Liver (tissue), 9 donors: ENCODE data around the gene CBX4. TPM values are rescaled to one million over a fixed set of nuclear protein-coding genes. Genes with fewer than 3 reads are reported as not detected.
A peak's percentile ranks its signal among the peaks of the same experiment; 100 is the strongest.

Source experiments
- DNase-seq: peaks from one replicate; pipeline ENCODE4 v3.0.0-alpha.2; 2017; ENCODE audit warnings: low spot score
- H3K27ac ChIP-seq, 2 donors: one replicate each; pipeline ENCODE4 v1.7.0; 2013; ENCODE audit warnings: inconsistent platforms in 2 of 2, low read length in 2 of 2, control low read depth in 1 of 2, low read depth in 1 of 2, mild to moderate bottlenecking in 1 of 2
- H3K27me3 ChIP-seq, 4 donors: one replicate each; pipeline versions ENCODE4 v1.6.1 to v1.7.0; 2013; ENCODE audit warnings: low read length in 3 of 4, inconsistent platforms in 1 of 4, mild to moderate bottlenecking in 1 of 4, moderate library complexity in 1 of 4; ENCODE audit not compliant: control insufficient read depth in 4 of 4, insufficient read depth in 4 of 4
- H3K36me3 ChIP-seq, 4 donors: one replicate each; pipeline versions ENCODE4 v1.6.1 to v1.7.0; 2013; ENCODE audit warnings: low read length in 3 of 4, mild to moderate bottlenecking in 3 of 4, low read depth in 1 of 4, moderate library complexity in 1 of 4; ENCODE audit not compliant: control insufficient read depth in 4 of 4, insufficient read depth in 3 of 4
- H3K4me1 ChIP-seq, 4 donors: one replicate each; pipeline versions ENCODE4 v1.6.1 to v1.7.0; 2013; ENCODE audit warnings: low read length in 3 of 4, mild to moderate bottlenecking in 3 of 4, moderate library complexity in 1 of 4; ENCODE audit not compliant: control insufficient read depth in 4 of 4, insufficient read depth in 4 of 4
- H3K4me3 ChIP-seq, 3 donors: one replicate each; pipeline versions ENCODE4 v1.6.1 to v1.7.0; 2013; ENCODE audit warnings: low read length in 3 of 3, control low read depth in 1 of 3, low read depth in 1 of 3, mild to moderate bottlenecking in 1 of 3
- H3K9ac ChIP-seq, 2 donors: one replicate each; pipeline ENCODE4 v1.7.0; 2013; ENCODE audit warnings: low read length in 2 of 2, mild to moderate bottlenecking in 2 of 2, moderate library complexity in 2 of 2, control low read depth in 1 of 2, low read depth in 1 of 2
- H3K9me3 ChIP-seq, 4 donors: one replicate each; pipeline versions ENCODE4 v1.6.1 to v1.7.0; 2013; ENCODE audit warnings: low read length in 3 of 4; ENCODE audit not compliant: control insufficient read depth in 4 of 4
- EGR1 ChIP-seq, 2 donors: IDR thresholded peaks; 2 replicates each; pipeline ENCODE4 v1.6.1; 2016 to 2018; ENCODE audit warnings: antibody characterized with exemption in 2 of 2, low read depth in 2 of 2
- FOXA1 ChIP-seq: IDR thresholded peaks from 2 replicates; pipeline ENCODE4 v1.6.1; 2016; ENCODE audit warnings: antibody characterized with exemption
- FOXA2 ChIP-seq: IDR thresholded peaks from 2 replicates; pipeline ENCODE4 v1.6.1; 2016; ENCODE audit warnings: antibody characterized with exemption
- GABPA ChIP-seq, 2 donors: IDR thresholded peaks in 1 of 2; conservative IDR thresholded peaks in 1 of 2; 2 replicates each; pipeline ENCODE4 v1.6.1; 2016; ENCODE audit warnings: antibody characterized with exemption in 2 of 2, mild to moderate bottlenecking in 1 of 2, moderate library complexity in 1 of 2
- HNF4A ChIP-seq, 2 donors: conservative IDR thresholded peaks; 2 replicates each; pipeline ENCODE4 v1.6.1; 2016; ENCODE audit warnings: antibody characterized with exemption in 2 of 2, mild to moderate bottlenecking in 2 of 2
- HNF4G ChIP-seq: IDR thresholded peaks from 2 replicates; pipeline ENCODE4 v1.6.1; 2016; ENCODE audit warnings: antibody characterized with exemption
- JUND ChIP-seq, 2 donors: IDR thresholded peaks; 2 replicates each; pipeline ENCODE4 v1.6.1; 2016; ENCODE audit warnings: antibody characterized with exemption in 2 of 2
- NR2F2 ChIP-seq: IDR thresholded peaks from 2 replicates; pipeline ENCODE4 v1.6.1; 2016; ENCODE audit warnings: antibody characterized with exemption
- RAD21 ChIP-seq, 2 donors: IDR thresholded peaks; 2 replicates each; pipeline ENCODE4 v1.6.1; 2016; ENCODE audit warnings: antibody characterized with exemption in 2 of 2, mild to moderate bottlenecking in 2 of 2
- RXRA ChIP-seq, 2 donors: IDR thresholded peaks; 2 replicates each; pipeline ENCODE4 v1.6.1; 2017 to 2018; ENCODE audit warnings: antibody characterized with exemption in 2 of 2, mild to moderate bottlenecking in 1 of 2
- SP1 ChIP-seq: IDR thresholded peaks from 2 replicates; pipeline ENCODE4 v1.6.1; 2018; ENCODE audit warnings: antibody characterized with exemption, mild to moderate bottlenecking
- TAF1 ChIP-seq: conservative IDR thresholded peaks from 2 replicates; pipeline ENCODE4 v1.6.1; 2016; ENCODE audit warnings: antibody characterized with exemption, mild to moderate bottlenecking
- YY1 ChIP-seq: IDR thresholded peaks from 2 replicates; pipeline ENCODE4 v1.6.1; 2016; ENCODE audit warnings: antibody characterized with exemption, mild to moderate bottlenecking
- whole genome bisulfite sequencing: extraction: QIAGEN DNeasy Blood & Tissue Kit; methylation state at CpG from one replicate; pipeline ENCODE4 v1.1.7; 2013; 5-methylcytosine and 5-hydroxymethylcytosine counted together
- polyA plus RNA-seq, 2 donors: library from polyadenylated mRNA; stranded (reverse) in 1 of 2; unstranded in 1 of 2; fragments of 200-250 nt in 1 of 2; fragments of >200 nt in 1 of 2; fragmentation: Nextera tagmentation in 1 of 2; extraction: Ambion mirVana in 1 of 2; gene quantifications; one replicate each; pipeline versions ENCODE4 v1.2.1 to v1.2.3, GENCODE V29; 2013 to 2015
- total RNA-seq, 2 donors: library from RNA; depleted of rRNA; stranded (reverse); fragments of >200 nt; gene quantifications; one replicate each; pipeline ENCODE4 v1.2.3, GENCODE V29; 2014
- TF ChIP-seq, protein P1 (sequence below): IDR thresholded peaks from 2 replicates; pipeline ENCODE4 v1.6.1; 2016; ENCODE audit warnings: antibody characterized with exemption
- TF ChIP-seq, protein P2 (sequence below): IDR thresholded peaks from 2 replicates; pipeline ENCODE4 v1.6.1; 2016; ENCODE audit warnings: antibody characterized with exemption
- TF ChIP-seq, protein P3 (sequence below): fragments of 150-350 bp; IDR thresholded peaks from 2 replicates; pipeline ENCODE4 v1.5.1; 2017; ENCODE audit warnings: improper control_type of control experiment, low read depth, low read length; ENCODE audit not compliant: missing input control
- TF ChIP-seq, protein P4 (sequence below): IDR thresholded peaks from 2 replicates; pipeline ENCODE4 v1.6.1; 2016; ENCODE audit warnings: antibody characterized with exemption, mild to moderate bottlenecking
- TF ChIP-seq, protein P5 (sequence below): IDR thresholded peaks from 2 replicates; pipeline ENCODE4 v1.6.1; 2016; ENCODE audit warnings: antibody characterized with exemption
- donor health status: healthy.
- donor health status: healthy.
- donor health status: healthy.
- donor health status: healthy.
- donor health status: healthy.

CBX4 gene
- total and polyA plus RNA-seq, 4 donors = 4.8 to 8.9 (median 6.3) TPM

DNA sequence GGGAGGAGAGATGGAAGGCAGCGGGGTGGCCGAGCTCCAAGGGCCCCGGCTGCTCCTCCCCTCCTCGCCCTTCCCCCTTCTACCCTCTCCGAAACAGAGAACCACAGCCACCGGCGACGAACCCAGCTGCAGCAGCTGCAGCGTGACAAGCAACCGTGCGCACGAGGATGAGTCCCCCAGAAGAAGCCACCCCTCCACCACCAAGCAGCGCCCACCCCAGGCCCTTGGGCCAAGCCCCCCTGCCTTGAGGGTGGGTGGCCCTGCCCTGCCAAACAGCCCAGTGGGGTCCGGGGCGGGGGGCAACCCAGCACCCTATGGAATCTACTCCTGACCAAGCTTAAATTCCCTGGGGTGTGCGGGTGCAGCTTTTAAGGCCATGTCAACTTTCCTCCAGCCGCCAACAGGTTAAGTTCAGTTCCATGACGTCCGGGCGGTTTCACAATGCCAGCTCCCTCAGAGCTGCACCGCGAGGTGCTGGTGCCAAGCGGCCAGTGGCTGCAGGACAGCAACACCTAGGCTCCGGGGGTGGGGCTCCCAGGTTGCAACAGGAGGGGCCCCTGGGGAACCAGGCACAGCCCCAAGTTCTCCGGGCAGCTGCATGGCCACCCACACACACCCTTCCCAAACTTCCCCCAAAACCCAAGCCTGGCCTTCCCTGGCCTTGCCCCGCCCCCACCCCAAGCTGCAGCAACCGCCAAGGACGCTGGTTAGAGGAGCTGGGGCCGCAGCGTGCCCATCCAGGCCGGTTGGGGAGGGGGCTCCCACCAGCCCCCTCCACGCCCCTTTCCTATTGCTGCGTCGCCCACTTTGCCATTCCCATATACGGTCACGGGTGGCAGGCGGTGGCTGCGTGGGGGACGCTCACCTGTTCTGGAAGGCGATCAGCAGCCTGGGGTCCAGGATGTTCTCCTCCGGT is 2.0 kb downstream of the CBX4 start:
- H3K4me3 ChIP-seq = peak overlapping the region; percentile 47 to 94 (median 66)
- peak overlapping the region; percentile 79 to 94 for H3K27ac ChIP-seq
- peak overlapping the region; percentile 69 to 92 for H3K9ac ChIP-seq
- H3K27me3 ChIP-seq = no peaks in the 10 kb centered on the region
- H3K4me1 ChIP-seq = peaks cover 36 to 77% (median 51%) of the 10 kb centered on the region in 4 donors
- 6% methylated on average over 41 of the region's 41 CpGs for WGBS
- H3K9me3 ChIP-seq = no peaks in the 10 kb centered on the region
- TF ChIP-seq YY1 = peak; percentile 49
- no peak for TF ChIP-seq NR2F2
- peak; percentile 55 for TF ChIP-seq SP1
- TF ChIP-seq, protein P1, sequence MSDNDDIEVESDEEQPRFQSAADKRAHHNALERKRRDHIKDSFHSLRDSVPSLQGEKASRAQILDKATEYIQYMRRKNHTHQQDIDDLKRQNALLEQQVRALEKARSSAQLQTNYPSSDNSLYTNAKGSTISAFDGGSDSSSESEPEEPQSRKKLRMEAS = peak; percentile 40
- TF ChIP-seq, protein P2, sequence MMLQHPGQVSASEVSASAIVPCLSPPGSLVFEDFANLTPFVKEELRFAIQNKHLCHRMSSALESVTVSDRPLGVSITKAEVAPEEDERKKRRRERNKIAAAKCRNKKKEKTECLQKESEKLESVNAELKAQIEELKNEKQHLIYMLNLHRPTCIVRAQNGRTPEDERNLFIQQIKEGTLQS = peak; percentile 12
- TF ChIP-seq FOXA2 = no peak
- TF ChIP-seq EGR1 (IDR thresholded peaks at IDR 0.05; ENCODE audit: low read depth in 2 of 2) = peak; percentile 81 to 97
- peak in 1 of 2 donors; percentile 26 for TF ChIP-seq JUND (IDR thresholded peaks at IDR 0.05)
- TF ChIP-seq, protein P3, sequence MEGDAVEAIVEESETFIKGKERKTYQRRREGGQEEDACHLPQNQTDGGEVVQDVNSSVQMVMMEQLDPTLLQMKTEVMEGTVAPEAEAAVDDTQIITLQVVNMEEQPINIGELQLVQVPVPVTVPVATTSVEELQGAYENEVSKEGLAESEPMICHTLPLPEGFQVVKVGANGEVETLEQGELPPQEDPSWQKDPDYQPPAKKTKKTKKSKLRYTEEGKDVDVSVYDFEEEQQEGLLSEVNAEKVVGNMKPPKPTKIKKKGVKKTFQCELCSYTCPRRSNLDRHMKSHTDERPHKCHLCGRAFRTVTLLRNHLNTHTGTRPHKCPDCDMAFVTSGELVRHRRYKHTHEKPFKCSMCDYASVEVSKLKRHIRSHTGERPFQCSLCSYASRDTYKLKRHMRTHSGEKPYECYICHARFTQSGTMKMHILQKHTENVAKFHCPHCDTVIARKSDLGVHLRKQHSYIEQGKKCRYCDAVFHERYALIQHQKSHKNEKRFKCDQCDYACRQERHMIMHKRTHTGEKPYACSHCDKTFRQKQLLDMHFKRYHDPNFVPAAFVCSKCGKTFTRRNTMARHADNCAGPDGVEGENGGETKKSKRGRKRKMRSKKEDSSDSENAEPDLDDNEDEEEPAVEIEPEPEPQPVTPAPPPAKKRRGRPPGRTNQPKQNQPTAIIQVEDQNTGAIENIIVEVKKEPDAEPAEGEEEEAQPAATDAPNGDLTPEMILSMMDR = peak; percentile 33
- no peak for TF ChIP-seq FOXA1
- peak; percentile 14 to 54 for TF ChIP-seq HNF4A (conservative IDR thresholded peaks at IDR 0.05)
- peak in 1 of 2 donors; percentile 68 for TF ChIP-seq RXRA (IDR thresholded peaks at IDR 0.05)
- TF ChIP-seq, protein P4, sequence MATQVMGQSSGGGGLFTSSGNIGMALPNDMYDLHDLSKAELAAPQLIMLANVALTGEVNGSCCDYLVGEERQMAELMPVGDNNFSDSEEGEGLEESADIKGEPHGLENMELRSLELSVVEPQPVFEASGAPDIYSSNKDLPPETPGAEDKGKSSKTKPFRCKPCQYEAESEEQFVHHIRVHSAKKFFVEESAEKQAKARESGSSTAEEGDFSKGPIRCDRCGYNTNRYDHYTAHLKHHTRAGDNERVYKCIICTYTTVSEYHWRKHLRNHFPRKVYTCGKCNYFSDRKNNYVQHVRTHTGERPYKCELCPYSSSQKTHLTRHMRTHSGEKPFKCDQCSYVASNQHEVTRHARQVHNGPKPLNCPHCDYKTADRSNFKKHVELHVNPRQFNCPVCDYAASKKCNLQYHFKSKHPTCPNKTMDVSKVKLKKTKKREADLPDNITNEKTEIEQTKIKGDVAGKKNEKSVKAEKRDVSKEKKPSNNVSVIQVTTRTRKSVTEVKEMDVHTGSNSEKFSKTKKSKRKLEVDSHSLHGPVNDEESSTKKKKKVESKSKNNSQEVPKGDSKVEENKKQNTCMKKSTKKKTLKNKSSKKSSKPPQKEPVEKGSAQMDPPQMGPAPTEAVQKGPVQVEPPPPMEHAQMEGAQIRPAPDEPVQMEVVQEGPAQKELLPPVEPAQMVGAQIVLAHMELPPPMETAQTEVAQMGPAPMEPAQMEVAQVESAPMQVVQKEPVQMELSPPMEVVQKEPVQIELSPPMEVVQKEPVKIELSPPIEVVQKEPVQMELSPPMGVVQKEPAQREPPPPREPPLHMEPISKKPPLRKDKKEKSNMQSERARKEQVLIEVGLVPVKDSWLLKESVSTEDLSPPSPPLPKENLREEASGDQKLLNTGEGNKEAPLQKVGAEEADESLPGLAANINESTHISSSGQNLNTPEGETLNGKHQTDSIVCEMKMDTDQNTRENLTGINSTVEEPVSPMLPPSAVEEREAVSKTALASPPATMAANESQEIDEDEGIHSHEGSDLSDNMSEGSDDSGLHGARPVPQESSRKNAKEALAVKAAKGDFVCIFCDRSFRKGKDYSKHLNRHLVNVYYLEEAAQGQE = peak; percentile 64
- no peak for TF ChIP-seq HNF4G
- TF ChIP-seq, protein P5, sequence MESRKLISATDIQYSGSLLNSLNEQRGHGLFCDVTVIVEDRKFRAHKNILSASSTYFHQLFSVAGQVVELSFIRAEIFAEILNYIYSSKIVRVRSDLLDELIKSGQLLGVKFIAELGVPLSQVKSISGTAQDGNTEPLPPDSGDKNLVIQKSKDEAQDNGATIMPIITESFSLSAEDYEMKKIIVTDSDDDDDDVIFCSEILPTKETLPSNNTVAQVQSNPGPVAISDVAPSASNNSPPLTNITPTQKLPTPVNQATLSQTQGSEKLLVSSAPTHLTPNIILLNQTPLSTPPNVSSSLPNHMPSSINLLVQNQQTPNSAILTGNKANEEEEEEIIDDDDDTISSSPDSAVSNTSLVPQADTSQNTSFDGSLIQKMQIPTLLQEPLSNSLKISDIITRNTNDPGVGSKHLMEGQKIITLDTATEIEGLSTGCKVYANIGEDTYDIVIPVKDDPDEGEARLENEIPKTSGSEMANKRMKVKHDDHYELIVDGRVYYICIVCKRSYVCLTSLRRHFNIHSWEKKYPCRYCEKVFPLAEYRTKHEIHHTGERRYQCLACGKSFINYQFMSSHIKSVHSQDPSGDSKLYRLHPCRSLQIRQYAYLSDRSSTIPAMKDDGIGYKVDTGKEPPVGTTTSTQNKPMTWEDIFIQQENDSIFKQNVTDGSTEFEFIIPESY = peak; percentile 50
- no peak for TF ChIP-seq GABPA (IDR thresholded peaks at IDR 0.05 in 1 of 2, conservative IDR thresholded peaks at IDR 0.05 in 1 of 2)
- TF ChIP-seq TAF1 = no peak
- peak; percentile 37 to 47 for TF ChIP-seq RAD21 (IDR thresholded peaks at IDR 0.05)
- DNase-seq = peak; percentile 67
- H3K36me3 ChIP-seq = peaks cover 0 to 4% (median 1%) of the 10 kb centered on the region in 4 donors
